GM19193 (cell line): Measurements from ENCODE around the gene FBXO40.

Source experiments
- POLR2A ChIP-seq: IDR thresholded peaks from 4 replicates; pipeline ENCODE4 v1.6.1; 2011; ENCODE audit not compliant: insufficient read depth, insufficient read length; ENCODE audit errors: extremely low read depth

Gene FBXO40

DNA sequence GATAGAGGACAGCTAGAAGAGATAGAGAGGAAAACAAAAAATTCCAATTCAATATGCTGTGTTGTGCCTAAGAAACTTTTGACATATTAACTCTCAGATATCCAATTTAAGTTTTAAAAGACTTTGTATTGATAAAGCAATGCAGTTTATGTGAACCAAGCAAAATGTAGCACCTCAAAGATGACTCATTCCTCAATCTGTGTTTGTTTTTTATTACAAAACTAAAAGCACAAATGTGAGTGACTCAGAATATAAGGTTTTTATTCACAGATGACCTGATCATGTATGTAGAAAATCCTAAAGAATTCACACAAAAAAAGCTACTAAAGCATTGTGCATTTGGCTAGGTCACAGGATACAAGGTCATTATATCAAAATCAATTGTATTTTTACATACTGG, 56.5 kb downstream of the FBXO40 start:
- no peak for TF ChIP-seq POLR2A

DNA sequence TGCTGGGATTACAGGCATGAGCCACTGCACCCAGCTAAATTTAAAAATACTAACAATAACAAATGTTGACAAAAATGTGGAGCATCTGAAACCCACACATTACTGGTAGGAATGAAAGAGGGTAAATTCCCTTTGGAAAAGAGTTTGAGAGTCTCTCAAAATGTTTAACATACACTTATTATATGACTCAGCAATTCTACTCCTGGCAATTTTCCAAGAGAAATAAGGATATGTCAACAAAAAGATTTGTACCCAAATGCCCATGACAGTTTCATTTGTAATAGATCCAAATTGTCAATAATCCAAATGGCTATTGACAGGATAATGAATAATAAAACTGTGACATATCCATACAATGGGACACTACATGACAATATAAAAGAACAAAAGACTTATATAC, 58.5 kb downstream of the FBXO40 start:
- TF ChIP-seq POLR2A = no peak

DNA sequence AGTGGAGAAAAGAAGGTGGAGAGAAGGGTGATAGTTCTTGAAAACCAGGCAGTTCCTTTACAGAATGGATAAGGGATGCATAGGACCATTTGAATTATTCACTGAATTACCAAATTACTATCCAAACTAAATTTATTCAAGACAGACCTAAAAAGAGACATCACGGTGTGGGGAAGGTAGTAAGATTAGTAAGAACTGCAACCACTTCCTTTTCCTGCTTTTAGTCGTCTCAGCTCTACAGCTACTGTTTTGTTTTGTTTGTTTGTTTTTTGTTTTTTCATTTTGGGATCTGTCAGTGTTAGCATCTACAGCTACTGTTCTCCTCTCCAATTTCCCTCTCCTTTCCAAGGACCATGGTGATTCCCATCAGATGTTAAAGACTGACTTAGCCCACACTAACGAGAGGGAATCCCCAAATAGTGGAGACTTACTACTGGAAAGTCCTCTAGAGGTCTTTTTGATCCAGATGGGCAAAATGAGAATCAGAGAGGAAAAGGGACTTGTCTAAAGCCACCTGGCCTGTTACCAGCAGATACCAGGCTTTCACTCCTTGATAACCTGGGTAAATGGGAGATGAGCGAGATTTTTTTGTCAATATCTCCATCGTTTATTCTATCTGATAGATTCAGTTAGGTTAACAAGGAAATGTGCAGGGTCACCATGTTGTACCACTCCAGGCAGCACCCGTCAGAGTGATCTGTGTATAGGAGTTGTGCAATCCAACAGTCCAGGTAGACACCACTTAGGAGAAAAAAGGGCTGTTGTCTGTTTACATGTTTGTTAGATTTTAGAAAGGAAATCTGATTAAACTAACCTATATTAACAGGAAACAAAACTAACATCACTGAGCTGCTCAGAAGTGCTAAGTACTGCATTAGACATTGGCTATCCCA, 61.6 kb downstream of the FBXO40 start:
- TF ChIP-seq POLR2A = no peak

DNA sequence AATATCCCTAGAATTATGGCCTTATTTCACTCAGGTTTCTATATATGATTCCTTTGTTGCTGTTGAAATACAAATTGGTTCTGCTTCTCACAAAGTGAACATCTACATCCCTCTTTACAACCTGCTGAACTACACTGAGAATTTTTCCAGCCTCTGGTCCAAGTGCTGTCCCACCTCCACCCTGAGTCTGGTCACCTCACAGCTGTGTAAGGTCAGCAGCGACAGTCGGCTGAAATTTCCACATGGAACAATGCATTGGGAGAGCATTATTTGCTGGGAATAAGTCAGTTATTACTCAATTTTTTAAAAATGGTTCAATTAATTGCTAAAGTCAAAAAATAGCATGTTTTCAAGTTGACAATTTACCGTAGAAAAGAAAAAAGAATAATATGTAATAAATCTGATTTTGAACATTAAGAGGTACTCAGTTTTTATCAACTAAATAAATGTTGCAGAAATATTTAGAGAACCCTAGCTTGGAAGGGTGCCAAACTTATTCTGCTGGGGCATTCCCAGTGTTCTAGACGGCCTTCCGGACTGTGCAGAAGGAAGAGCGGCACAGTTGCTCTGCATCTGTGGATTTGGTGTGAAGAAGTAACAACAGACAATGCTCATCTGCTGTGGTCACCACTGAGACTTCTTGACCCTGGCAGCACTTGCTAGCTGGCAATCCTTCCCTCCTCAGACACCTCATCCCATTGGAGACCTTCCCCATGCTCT, 65.7 kb downstream of the FBXO40 start:
- TF ChIP-seq POLR2A = no peak

DNA sequence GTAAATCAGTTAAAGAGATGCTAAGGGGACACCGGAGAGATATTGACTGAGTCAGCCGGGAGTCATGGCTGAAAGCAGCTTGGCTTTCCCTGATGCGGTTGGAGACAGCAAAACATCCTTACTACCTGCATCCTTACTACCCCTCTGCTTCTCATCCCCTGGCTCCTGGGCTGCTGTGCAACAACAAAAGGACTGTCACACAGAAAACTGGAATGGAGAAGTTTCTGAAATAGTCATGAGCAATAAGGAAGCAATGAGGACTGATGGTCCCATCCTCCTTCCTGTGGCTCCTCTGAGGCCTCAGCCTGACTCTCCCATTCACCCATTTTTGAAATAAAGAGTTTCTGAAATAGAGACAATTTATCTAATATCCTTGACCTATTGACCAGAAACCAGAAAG, 66.4 kb downstream of the FBXO40 start:
- no peak for TF ChIP-seq POLR2A

DNA sequence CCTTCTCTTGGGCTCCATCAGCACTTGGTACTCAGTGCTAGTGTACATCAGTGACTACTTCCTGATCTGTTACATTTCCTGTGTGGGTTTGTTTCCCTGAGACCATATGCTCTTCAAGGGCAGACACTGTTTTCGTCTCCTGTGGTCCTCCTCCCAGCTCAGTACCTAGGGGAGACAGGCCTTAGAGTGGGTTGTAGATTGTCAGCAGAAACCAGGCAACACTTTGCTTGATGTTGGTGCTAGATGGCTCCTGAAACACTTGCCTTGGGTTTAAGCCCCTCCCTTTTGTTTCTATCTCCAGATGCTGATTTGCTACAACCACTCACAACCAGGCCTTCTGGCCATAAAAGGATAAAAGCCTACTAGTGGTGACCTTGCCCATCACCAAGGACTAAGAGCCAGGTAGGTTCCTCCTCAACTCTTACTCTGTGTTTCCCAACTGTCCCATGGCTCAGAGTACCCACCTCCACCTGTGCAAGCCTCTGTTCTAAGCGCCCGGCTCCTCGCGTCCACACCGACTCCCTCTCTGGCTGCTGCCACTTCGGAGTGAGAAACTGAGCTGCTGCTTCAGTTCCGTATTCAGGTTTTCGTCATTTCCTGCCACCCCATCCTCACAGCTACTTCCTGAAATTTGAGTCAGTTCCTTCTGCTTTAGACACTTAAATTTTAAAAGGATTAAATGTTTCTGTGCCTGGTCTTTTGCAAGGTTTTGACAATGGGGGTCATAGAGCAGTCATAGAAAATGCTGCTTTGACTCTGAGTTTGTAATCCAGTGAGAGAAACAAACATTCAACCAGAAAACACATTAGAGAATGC, 67.4 kb downstream of the FBXO40 start, which contains the start of gene HCLS1:
Gene HCLS1 (minus strand): TSS at position 548 of the 816 bp plus-strand sequence. CDS start 2,556 bp downstream, outside the sequence.
- TF ChIP-seq POLR2A = peak; percentile 98

DNA sequence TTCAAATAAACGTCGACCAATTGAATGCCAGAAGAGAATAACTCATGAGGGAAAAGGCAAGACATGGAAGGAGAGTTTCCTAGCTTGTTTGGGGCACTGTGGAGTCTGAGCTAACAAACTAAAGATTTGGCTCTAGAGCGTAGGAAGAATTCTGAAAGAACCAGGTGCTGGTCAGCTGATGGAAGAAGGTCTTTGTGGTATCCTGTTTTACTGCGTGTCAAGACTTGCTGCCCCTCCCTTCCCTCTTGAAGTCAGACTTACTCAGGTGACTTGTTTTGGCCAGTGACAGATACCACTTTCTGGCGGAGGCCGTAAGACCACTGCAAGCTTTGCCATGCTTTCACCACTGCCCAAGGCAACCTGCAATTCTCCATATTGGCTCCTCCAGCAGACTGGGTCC, 68.2 kb downstream of the FBXO40 start:
- TF ChIP-seq POLR2A = no peak

DNA sequence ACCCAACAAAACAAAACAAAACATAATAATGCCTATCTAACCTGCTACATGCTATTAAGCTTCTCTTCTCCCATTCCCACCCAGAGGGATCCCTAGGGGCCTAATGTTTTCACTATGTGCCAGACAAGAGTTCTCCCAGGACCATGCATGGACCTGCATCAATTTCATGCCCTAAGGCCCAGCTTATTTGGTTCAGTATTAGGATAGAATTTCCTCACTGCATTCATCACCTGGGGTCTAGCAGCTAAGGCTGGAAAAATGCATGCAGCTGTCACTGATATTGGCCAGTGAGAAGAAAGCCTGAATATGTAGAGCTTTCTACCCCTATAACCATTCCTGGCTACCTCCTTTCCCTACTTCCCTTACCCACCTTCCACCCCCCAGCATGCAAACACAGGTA, 69.6 kb downstream of the FBXO40 start:
- no peak for TF ChIP-seq POLR2A

DNA sequence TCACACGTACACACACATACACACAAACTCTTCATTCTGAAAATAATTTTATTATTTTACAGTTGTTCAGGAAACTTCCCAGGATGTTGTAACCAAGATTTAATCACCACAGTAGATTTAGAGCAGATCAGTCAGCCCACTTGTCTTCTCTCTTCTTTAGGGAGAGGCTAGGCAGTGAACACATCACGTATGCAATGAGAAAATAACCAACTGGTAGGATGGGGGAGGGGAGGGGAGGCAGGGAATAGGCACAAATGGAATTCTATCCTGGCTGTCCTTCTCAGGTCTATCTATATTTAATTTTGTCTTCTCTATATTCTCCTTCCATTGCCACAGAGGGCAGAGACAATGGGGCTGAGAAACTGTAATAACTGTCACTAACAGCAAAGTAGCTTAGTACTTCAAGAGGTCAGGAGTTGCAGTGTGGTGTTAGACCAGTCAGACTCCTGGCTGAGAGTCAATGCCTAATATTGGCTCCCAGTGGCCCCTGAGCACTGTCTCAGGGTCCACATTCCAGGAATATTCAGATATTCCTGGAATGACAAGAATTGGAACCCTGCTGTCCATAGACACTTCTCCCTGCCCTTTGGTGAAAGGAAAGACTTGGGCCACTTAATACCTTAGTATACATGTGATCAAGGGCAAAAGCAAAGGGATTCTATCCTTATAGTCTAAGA, 70.1 kb downstream of the FBXO40 start:
- no peak for TF ChIP-seq POLR2A

DNA sequence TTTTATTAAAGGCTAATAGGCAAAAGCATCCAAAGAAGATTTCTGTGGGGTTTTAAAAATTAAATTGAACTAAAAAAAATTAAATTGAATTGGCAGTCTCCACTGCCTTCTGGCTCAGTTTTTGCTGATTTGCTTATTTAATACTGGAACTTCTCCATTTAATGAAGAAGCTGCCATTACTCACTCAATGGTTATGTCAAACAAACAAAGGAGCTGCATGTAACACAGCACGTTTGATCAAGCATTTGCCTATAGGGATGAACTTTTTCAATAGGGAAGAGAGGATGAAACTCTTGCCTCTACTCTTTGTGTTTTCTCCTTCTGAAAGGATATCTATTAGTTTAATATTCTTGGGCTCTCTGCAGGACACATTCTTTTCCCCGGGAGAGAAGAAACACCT, 72.3 kb downstream of the FBXO40 start:
- no peak for TF ChIP-seq POLR2A

DNA sequence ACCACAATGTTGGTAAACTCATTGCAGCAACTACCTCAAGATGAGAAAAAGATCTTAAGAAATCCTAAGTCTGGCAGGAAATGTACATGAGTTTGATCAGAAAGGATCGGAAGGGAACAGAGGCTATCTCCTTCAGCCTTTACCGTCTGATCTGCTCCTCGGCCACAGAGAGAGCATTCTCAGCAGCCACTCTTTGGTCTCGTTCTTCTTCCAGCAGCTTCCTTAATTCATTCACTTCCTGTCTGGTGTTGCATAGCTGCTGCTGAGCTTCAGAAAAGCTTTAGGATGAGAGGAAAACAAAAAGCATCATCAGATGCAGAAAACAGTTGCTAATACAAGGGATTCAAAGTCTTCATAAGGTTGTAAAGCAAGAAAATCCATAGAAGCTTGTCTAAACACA, 74.2 kb downstream of the FBXO40 start:
- no peak for TF ChIP-seq POLR2A

DNA sequence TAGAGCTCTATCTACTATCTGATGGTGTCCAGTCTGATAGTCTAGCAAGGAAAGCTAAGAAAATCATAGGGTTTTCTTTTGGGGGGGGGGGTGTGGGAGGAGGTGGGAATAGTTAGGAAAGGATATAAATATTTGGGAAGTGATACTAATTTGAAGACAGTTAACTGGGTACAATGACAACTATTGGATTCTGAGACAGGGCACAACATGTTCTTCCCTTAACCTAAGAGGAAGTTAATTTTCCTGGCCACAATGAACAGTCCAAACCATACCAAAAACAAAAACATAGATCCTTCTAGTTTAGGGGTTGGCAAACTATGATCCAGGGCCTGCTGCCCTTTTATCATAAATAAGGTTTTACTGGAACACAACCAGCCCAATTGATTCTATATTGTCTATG, 77.5 kb downstream of the FBXO40 start:
- no peak for TF ChIP-seq POLR2A

DNA sequence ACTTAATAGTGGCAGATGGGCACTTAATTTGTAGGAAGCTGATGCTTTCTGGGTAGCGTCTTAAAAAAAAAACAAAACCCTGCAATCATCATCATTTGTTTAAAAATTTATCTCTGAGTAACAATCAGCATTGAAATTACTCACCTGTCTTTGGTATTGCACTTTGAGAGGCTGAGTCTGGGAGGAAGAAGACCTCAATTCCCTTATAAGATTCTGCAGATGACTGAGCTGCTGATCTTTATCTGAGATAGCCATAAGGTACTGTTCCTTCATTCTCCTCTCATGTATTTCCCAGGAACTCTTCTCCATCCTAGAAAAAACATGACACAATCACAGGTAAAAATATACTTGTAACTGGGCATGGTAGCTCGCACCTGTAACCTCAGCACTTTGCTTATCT, 84.0 kb downstream of the FBXO40 start:
- TF ChIP-seq POLR2A = no peak
